Measurements from ENCODE around the gene SMOC1.

The SMOC1 gene

DNA sequence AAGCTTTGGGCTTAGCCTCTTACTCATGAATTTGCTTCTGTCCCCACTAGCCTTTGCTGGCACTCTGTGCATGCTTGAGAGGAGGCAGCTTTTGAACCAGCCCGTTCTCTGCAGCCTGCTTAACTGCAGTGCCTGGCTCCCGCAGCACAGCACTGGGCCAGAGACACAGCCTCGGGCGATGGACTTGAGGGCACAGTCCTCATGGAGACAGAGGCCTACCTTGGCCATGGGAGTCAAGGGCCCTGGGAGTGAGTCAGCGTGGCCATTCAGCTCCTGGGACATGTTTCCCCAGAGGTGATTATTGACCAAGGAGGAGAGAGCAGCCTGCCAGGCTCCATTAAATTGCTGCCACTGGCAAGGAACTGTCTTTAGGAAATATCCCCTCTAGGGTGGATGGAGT is 93.5 kb downstream of the SMOC1 start:
- ATAC-seq (replicated peaks) (no peak), DNase-seq (no peak)
- H3K9me3 Mint-ChIP-seq: no peaks in the 10 kb centered on the region

GRCh38 chr14:69973846-69974245 is 94.6 kb downstream of the SMOC1 start:
- H3K4me3 Mint-ChIP-seq: no peak overlapping the region

More for the DNA sequence above, 93.5 kb downstream of the SMOC1 start:
- peaks cover 51 to 66% of the 10 kb centered on the region in 2 donors for H3K27me3 Mint-ChIP-seq
- H3K4me1 Mint-ChIP-seq (ENCODE audit: low read depth in 2 of 2): no peaks in the 10 kb centered on the region
- no peak overlapping the region for H3K4me3 Mint-ChIP-seq
- H3K36me3 Mint-ChIP-seq (ENCODE audit: insufficient read depth): no peaks in the 10 kb centered on the region
- H3K27ac Mint-ChIP-seq: no peak overlapping the region

GRCh38 chr14:69979882-69980281 is 100.7 kb downstream of the SMOC1 start:
- peaks cover 55 to 88% of the 10 kb centered on the region in 2 donors for H3K27me3 Mint-ChIP-seq
- H3K36me3 Mint-ChIP-seq (ENCODE audit: insufficient read depth): no peaks in the 10 kb centered on the region
- no peaks in the 10 kb centered on the region for H3K4me1 Mint-ChIP-seq (ENCODE audit: low read depth in 2 of 2)
- no peak overlapping the region for H3K4me3 Mint-ChIP-seq
- H3K27ac Mint-ChIP-seq: no peak overlapping the region
- ATAC-seq (replicated peaks): no peak
- no peaks in the 10 kb centered on the region for H3K9me3 Mint-ChIP-seq
- DNase-seq: no peak

More at GRCh38 chr14:69973846-69974245, 94.6 kb downstream of the SMOC1 start:
- H3K4me1 Mint-ChIP-seq (ENCODE audit: low read depth in 2 of 2): no peaks in the 10 kb centered on the region
- ATAC-seq (replicated peaks): no peak
- DNase-seq: no peak
- no peaks in the 10 kb centered on the region for H3K9me3 Mint-ChIP-seq
- no peaks in the 10 kb centered on the region for H3K36me3 Mint-ChIP-seq (ENCODE audit: insufficient read depth)
- H3K27me3 Mint-ChIP-seq: peaks cover 51 to 71% of the 10 kb centered on the region in 2 donors
- no peak overlapping the region for H3K27ac Mint-ChIP-seq

- DNase-seq: no peak
- no peaks in the 10 kb centered on the region for H3K4me1 Mint-ChIP-seq (ENCODE audit: low read depth in 2 of 2)
- no peaks in the 10 kb centered on the region for H3K9me3 Mint-ChIP-seq
- H3K4me3 Mint-ChIP-seq: no peak overlapping the region
- no peak for ATAC-seq (replicated peaks)
- H3K27ac Mint-ChIP-seq: no peak overlapping the region
- no peaks in the 10 kb centered on the region for H3K36me3 Mint-ChIP-seq (ENCODE audit: insufficient read depth)
- H3K27me3 Mint-ChIP-seq: peaks cover 46 to 88% of the 10 kb centered on the region in 2 donors
These were observed 101.5 kb downstream of the SMOC1 start for GRCh38 chr14:69980457-69981425.

DNA sequence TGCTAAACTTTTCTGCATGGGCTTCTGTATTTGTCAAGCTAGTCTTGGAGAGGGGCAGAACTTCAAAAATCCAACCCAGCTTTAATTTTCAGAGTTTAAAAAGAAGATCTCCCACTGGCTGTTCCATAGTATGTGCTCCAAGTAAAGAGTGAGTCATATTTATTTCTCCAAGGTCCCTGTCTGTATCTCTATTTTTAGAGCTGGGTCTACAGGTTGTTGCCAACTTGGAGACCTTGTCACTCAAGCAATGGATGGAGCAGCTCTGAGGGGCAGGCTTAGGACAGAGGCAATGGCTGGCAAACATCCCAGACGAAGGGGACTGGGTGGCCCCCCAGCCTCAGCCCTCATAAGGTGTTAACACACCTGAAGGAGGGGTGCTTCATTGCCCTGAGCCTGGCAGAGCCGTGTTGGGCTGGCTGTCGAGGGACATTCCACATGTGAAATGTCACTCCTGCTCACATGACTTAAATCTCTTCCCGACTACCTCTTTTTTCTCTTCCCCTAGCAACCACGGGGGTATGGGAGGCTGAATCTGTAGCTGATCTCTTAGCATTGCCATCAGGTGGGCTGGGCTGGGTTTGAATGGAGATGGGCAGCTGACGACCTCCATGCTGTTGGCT is 103.1 kb downstream of the SMOC1 start:
- Mint-ChIP-seq H3K9me3 (no peaks in the 10 kb centered on the region), H3K4me3 (no peak overlapping the region), H3K27me3 (peaks cover 44 to 85% of the 10 kb centered on the region in 2 donors), H3K36me3 (ENCODE audit: insufficient read depth) (no peaks in the 10 kb centered on the region), H3K4me1 (ENCODE audit: low read depth in 2 of 2) (no peaks in the 10 kb centered on the region), H3K27ac (no peak overlapping the region)
- DNase-seq: no peak
- ATAC-seq (replicated peaks): no peak

DNA sequence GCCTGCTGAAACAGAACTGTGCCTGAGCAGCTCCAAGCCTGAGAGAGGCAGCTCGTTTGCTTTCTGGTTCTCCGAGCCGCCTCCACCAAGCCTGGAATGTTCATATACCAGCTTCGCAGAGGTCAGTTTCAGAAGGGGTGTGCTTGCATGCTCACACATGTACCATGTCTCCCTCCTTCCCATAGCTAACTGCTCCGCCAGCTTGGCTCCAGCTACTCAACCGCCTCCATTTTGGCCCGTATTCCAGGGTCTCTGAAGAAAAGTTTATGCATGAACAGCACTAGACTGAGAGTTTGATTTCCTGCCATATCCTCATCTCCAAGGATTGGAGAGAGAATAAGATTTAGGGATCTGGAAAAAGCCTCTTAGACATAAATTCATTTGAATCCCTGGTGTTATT is 103.7 kb downstream of the SMOC1 start:
- Mint-ChIP-seq H3K4me3 (no peak overlapping the region), H3K9me3 (no peaks in the 10 kb centered on the region), H3K36me3 (ENCODE audit: insufficient read depth) (no peaks in the 10 kb centered on the region), H3K27ac (no peak overlapping the region), H3K4me1 (ENCODE audit: low read depth in 2 of 2) (no peaks in the 10 kb centered on the region), H3K27me3 (peaks cover 42 to 80% of the 10 kb centered on the region in 2 donors)
- ATAC-seq (replicated peaks) (no peak), DNase-seq (no peak)

- no peak overlapping the region for H3K4me3 Mint-ChIP-seq
- H3K27me3 Mint-ChIP-seq: peaks cover 45 to 79% of the 10 kb centered on the region in 2 donors
- H3K4me1 Mint-ChIP-seq (ENCODE audit: low read depth in 2 of 2): no peaks in the 10 kb centered on the region
- ATAC-seq (replicated peaks): no peak
- H3K36me3 Mint-ChIP-seq (ENCODE audit: insufficient read depth): no peaks in the 10 kb centered on the region
- H3K27ac Mint-ChIP-seq: no peak overlapping the region
- H3K9me3 Mint-ChIP-seq: no peaks in the 10 kb centered on the region
- DNase-seq: no peak
These were observed 104.1 kb downstream of the SMOC1 start for GRCh38 chr14:69983317-69983716.

DNA sequence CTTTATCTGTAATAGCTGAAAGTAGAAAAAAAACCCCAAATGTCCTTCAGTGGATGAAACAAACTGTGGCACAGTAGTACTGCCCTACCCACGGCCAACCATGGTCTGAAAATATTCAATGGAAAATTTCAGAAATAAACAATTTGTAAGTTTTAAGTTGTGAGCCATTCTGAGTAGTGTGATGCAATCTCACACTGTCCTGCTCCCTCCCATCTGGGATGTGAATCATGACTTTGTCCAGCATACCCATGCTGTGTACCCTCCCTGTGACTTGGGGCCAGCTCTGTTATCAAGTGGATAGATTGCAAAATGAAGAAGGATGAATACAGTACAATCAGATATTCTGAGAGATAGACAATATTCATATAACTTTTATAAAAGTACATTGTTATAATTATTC is 106.2 kb downstream of the SMOC1 start:
- ATAC-seq (replicated peaks) (no peak), DNase-seq (no peak)
- H3K4me3 Mint-ChIP-seq: no peak overlapping the region
- no peaks in the 10 kb centered on the region for H3K36me3 Mint-ChIP-seq (ENCODE audit: insufficient read depth)
- no peaks in the 10 kb centered on the region for H3K4me1 Mint-ChIP-seq (ENCODE audit: low read depth in 2 of 2)
- H3K9me3 Mint-ChIP-seq: no peaks in the 10 kb centered on the region
- H3K27me3 Mint-ChIP-seq: peaks cover 46 to 73% of the 10 kb centered on the region in 2 donors
- no peak overlapping the region for H3K27ac Mint-ChIP-seq

GRCh38 chr14:69986336-69986735 is 107.1 kb downstream of the SMOC1 start:
- Mint-ChIP-seq H3K36me3 (ENCODE audit: insufficient read depth) (no peaks in the 10 kb centered on the region), H3K9me3 (no peaks in the 10 kb centered on the region), H3K27me3 (peaks cover 42 to 69% of the 10 kb centered on the region in 2 donors), H3K4me1 (ENCODE audit: low read depth in 2 of 2) (no peaks in the 10 kb centered on the region), H3K4me3 (no peak overlapping the region), H3K27ac (no peak overlapping the region)
- ATAC-seq (replicated peaks) (no peak), DNase-seq (no peak)

GRCh38 chr14:69987406-69988121 is 108.3 kb downstream of the SMOC1 start:
- no peaks in the 10 kb centered on the region for H3K4me1 Mint-ChIP-seq (ENCODE audit: low read depth in 2 of 2)
- no peak for ATAC-seq (replicated peaks)
- H3K27ac Mint-ChIP-seq: no peak overlapping the region
- peaks cover 32 to 62% of the 10 kb centered on the region in 2 donors for H3K27me3 Mint-ChIP-seq
- DNase-seq: no peak
- no peaks in the 10 kb centered on the region for H3K9me3 Mint-ChIP-seq
- H3K36me3 Mint-ChIP-seq (ENCODE audit: insufficient read depth): no peaks in the 10 kb centered on the region
- H3K4me3 Mint-ChIP-seq: no peak overlapping the region

DNA sequence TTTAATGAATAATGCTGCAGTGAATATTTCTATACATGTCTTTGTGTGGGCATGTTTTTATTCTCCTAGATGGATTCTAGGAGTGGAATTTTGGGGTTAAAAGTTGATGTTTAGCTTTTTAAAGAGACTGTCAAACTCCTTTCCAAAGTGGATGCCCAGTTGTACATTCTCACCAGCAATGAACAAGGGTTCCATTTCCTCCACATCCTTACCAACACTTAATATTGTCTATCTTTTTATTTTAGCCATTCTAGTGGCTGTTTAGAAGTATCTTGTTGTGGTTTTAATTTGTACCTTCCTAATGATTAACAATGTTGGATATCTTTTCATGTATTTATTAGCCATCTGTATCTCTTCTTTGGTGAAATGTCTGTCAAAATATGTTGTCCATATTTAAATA is 109.8 kb downstream of the SMOC1 start:
- H3K36me3 Mint-ChIP-seq (ENCODE audit: insufficient read depth): no peaks in the 10 kb centered on the region
- H3K27me3 Mint-ChIP-seq: peaks cover 34 to 62% of the 10 kb centered on the region in 2 donors
- DNase-seq (no peak), ATAC-seq (replicated peaks) (no peak)
- no peaks in the 10 kb centered on the region for H3K4me1 Mint-ChIP-seq (ENCODE audit: low read depth in 2 of 2)
- no peaks in the 10 kb centered on the region for H3K9me3 Mint-ChIP-seq
- H3K4me3 Mint-ChIP-seq: no peak overlapping the region
- H3K27ac Mint-ChIP-seq: no peak overlapping the region

GRCh38 chr14:69989622-69990021 is 110.4 kb downstream of the SMOC1 start:
- Mint-ChIP-seq H3K4me3 (no peak overlapping the region), H3K4me1 (ENCODE audit: low read depth in 2 of 2) (no peaks in the 10 kb centered on the region), H3K27ac (no peak overlapping the region), H3K9me3 (no peaks in the 10 kb centered on the region), H3K27me3 (peaks cover 41 to 67% of the 10 kb centered on the region in 2 donors), H3K36me3 (ENCODE audit: insufficient read depth) (no peaks in the 10 kb centered on the region)
- no peak for DNase-seq
- ATAC-seq (replicated peaks): no peak

GRCh38 chr14:69990323-69990722 is 111.1 kb downstream of the SMOC1 start:
- DNase-seq (no peak), ATAC-seq (replicated peaks) (no peak)
- Mint-ChIP-seq H3K9me3 (no peaks in the 10 kb centered on the region), H3K27ac (no peak overlapping the region), H3K4me3 (no peak overlapping the region), H3K27me3 (peaks cover 47 to 67% of the 10 kb centered on the region in 2 donors), H3K36me3 (ENCODE audit: insufficient read depth) (no peaks in the 10 kb centered on the region), H3K4me1 (ENCODE audit: low read depth in 2 of 2) (no peaks in the 10 kb centered on the region)
